Lower leg skin (tissue), 4 donors: ENCODE results near the gene STAT6. TPM values are rescaled to one million over a fixed set of nuclear protein-coding genes. Genes with fewer than 3 reads are reported as not detected.

Source experiments
- DNase-seq, 2 donors: peaks; one replicate each; pipeline ENCODE4 v3.0.0-alpha.2; 2019; ENCODE audit warnings: low spot score in 2 of 2
- H3K4me3 ChIP-seq: fragments of 200-600 bp; sonication (generic); 2 replicates; pipeline ENCODE4 v1.5.1; 2017; ENCODE audit warnings: mild to moderate bottlenecking, low read depth; ENCODE audit not compliant: poor library complexity, severe bottlenecking
- POLR2A ChIP-seq, 2 donors: fragments of 450-650 bp; IDR thresholded peaks; one replicate each; pipeline ENCODE4 v1.6.1; 2016 to 2017; ENCODE audit warnings: antibody characterized with exemption in 2 of 2, mild to moderate bottlenecking in 1 of 2, moderate library complexity in 1 of 2
- WGBS, 2 donors: methylation state at CpG; one replicate each; pipeline ENCODE4 v1.1.5; 2018; 5-methylcytosine and 5-hydroxymethylcytosine counted together
- intact Hi-C: fragments of 100-400 bp; cut with DNase I; formaldehyde crosslinking; loops from one replicate; pipeline ENCODE4 v1.15.0; 2023; ENCODE audit warnings: low total_unique reads
- total RNA-seq, 4 donors: library from RNA; depleted of rRNA; stranded (reverse); fragments of >200 nt; gene quantifications; one replicate each; pipeline ENCODE4 v1.1.0, GENCODE V29; 2016
- TF ChIP-seq, protein P1 (sequence below), 3 donors: fragments of 450-650 bp; IDR thresholded peaks; one replicate each; pipeline ENCODE4 v1.5.1; 2016; ENCODE audit warnings: antibody characterized with exemption in 3 of 3, mild to moderate bottlenecking in 3 of 3, moderate library complexity in 2 of 3

The STAT6 gene
- total RNA-seq, 4 donors from 2014 or later = 105 to 210 (median 129) TPM

- intact Hi-C loops = no loop called here
- TF ChIP-seq, protein P1, sequence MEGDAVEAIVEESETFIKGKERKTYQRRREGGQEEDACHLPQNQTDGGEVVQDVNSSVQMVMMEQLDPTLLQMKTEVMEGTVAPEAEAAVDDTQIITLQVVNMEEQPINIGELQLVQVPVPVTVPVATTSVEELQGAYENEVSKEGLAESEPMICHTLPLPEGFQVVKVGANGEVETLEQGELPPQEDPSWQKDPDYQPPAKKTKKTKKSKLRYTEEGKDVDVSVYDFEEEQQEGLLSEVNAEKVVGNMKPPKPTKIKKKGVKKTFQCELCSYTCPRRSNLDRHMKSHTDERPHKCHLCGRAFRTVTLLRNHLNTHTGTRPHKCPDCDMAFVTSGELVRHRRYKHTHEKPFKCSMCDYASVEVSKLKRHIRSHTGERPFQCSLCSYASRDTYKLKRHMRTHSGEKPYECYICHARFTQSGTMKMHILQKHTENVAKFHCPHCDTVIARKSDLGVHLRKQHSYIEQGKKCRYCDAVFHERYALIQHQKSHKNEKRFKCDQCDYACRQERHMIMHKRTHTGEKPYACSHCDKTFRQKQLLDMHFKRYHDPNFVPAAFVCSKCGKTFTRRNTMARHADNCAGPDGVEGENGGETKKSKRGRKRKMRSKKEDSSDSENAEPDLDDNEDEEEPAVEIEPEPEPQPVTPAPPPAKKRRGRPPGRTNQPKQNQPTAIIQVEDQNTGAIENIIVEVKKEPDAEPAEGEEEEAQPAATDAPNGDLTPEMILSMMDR (IDR thresholded peaks at IDR 0.05) = no peak
- TF ChIP-seq POLR2A (IDR thresholded peaks at IDR 0.05) = no peak
- WGBS, 2 donors = 81 to 93% methylated on average over 7 of the region's 7 CpGs
These were observed 7.3 kb downstream of the STAT6 start for GRCh38 chr12:57103856-57104255.

DNA sequence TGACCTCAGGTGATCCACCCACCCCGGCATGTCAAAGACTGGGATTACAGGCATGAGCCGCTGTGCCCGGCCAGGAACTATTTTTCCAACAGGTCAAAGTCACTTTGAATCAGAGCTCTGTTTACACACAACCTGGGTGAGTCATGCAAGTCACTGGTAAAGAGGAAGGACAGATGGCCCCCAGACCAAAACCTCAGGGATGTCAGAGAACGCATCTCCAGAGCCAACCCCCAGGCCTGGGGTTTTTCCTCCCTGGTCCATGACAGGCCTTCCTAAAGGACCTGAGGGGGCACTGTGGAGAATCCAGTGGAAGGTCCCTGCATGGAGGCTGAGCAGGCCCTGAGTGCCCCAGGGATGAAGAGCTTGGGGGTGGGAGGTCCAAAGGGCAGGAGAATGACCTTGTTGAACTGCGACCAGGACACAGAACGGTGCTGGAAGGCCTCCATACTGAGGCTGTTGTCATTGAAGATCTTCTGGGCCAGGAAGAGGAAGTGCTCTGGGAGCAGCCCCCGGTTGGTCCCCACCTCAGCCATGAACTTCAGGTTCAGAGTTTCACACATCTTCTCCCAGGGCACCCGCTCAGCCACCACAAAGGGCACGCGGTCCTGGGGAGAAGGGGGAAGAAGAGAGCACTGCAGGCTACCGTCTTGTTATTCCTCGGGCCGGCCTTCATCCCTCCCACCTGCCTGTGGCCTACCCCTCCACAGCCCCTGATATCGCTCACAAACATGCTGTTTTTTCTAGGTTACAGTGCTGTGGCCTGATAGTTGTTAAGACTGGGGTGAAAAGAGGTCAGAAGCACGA, 9.1 kb downstream of the STAT6 start:
- TF ChIP-seq, protein P1 (IDR thresholded peaks at IDR 0.05) = no peak
- no peak for TF ChIP-seq POLR2A (IDR thresholded peaks at IDR 0.05)
- DNase-seq = peak in 1 of 2 donors; percentile 84
- intact Hi-C loops = no loop called here
- H3K4me3 ChIP-seq = no peak overlapping the region
- WGBS, 2 donors = 72 to 78% methylated on average over 15 of the region's 15 CpGs

More at GRCh38 chr12:57103856-57104255, 7.3 kb downstream of the STAT6 start:
- no peak overlapping the region for H3K4me3 ChIP-seq
- DNase-seq = no peak

DNA sequence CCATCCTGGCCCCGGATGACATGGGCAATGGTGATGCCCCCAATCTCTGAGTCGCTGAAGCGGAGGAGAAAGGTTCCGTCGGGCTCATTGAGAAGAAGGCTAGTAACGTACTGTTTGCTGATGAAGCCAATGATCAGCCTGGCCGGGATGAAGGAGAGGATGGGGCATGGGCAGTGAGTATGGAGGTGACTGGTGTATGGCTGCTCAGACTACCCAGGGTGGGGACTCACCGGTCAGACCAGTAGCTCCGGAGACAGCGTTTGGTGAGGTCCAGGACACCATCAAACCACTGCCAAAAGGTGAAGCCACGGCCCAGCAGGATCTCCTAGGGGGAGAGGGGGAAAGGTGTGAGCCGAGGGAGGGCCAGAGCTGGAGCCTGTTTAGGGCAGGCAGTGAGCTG, 11.4 kb downstream of the STAT6 start:
- WGBS, 2 donors = 79 to 82% methylated on average over 12 of the region's 12 CpGs
- TF ChIP-seq POLR2A (IDR thresholded peaks at IDR 0.05) = no peak
- TF ChIP-seq, protein P1 (IDR thresholded peaks at IDR 0.05) = no peak
- no peak overlapping the region for H3K4me3 ChIP-seq
- no peak for DNase-seq
- intact Hi-C loops = no loop called here

GRCh38 chr12:57099047-57099714, 12.0 kb downstream of the STAT6 start:
- no peak overlapping the region for H3K4me3 ChIP-seq
- no peak for TF ChIP-seq POLR2A (IDR thresholded peaks at IDR 0.05)
- TF ChIP-seq, protein P1 (IDR thresholded peaks at IDR 0.05) = no peak
- no peak for DNase-seq
- WGBS, 2 donors = 74% methylated on average over 11 of the region's 11 CpGs
- intact Hi-C loops = no loop called here

DNA sequence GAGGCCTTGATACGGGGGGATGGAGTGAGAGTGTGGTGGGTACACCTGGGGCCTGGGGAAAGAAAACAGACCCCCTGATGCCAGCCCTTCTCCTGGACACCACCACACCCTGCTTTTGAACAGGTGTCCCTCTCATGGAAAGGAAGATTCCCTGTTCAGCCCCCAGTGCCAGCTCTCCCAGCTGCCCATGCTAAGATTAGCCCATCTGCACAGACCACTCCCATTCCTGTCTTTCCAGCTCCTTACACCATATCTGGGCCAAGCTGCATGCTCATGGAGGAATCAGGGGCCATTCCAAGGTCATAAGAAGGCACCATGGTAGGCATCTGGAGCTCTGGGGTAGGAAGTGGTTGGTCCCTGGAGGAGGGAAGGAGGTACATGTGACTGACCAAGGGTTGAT, 12.6 kb downstream of the STAT6 start:
- no peak overlapping the region for H3K4me3 ChIP-seq
- TF ChIP-seq, protein P1 (IDR thresholded peaks at IDR 0.05) = no peak
- no peak for TF ChIP-seq POLR2A (IDR thresholded peaks at IDR 0.05)
- DNase-seq = no peak
- intact Hi-C loops = no loop called here
- 64 to 68% methylated on average over 1 of the region's 1 CpG for WGBS, 2 donors
